NCI-H446 treated with DMSO at 0.1 percent for 48 hours (cell line): ENCODE measurements around the gene ITGB1.

Experiments used
- DNase-seq: peaks from one replicate; lab custom pipeline; 2025; lab: John Stamatoyannopoulos, UW

The ITGB1 gene

GRCh38 chr10:32888161-32888927 is 69.7 kb downstream of the ITGB1 start:
- no peak for DNase-seq

GRCh38 chr10:32887481-32887880 is 70.5 kb downstream of the ITGB1 start:
- no peak for DNase-seq

GRCh38 chr10:32882076-32882475 is 76.0 kb downstream of the ITGB1 start:
- DNase-seq = no peak

- DNase-seq = no peak
Observed at GRCh38 chr10:32878646-32879045, 79.4 kb downstream of the ITGB1 start.

- DNase-seq = no peak
Observed at GRCh38 chr10:32877915-32878314, 80.1 kb downstream of the ITGB1 start.

GRCh38 chr10:32865170-32865569 is 92.9 kb downstream of the ITGB1 start:
- DNase-seq = no peak

- DNase-seq = no peak
Observed at GRCh38 chr10:32854435-32854834, 103.6 kb downstream of the ITGB1 start.

- no peak for DNase-seq
Observed at GRCh38 chr10:32851301-32851700, 106.7 kb downstream of the ITGB1 start.
